ENCODE results near the gene PRR20B. TPM values are rescaled to one million over a fixed set of nuclear protein-coding genes. Genes with fewer than 3 reads are reported as not detected.
"Not testable (repeated sequence)": the region's sequence is repeated elsewhere in the genome, so short reads cannot be mapped to it uniquely, and the experiment has no call there.

The PRR20B gene
- total RNA-seq, result not detected

DNA sequence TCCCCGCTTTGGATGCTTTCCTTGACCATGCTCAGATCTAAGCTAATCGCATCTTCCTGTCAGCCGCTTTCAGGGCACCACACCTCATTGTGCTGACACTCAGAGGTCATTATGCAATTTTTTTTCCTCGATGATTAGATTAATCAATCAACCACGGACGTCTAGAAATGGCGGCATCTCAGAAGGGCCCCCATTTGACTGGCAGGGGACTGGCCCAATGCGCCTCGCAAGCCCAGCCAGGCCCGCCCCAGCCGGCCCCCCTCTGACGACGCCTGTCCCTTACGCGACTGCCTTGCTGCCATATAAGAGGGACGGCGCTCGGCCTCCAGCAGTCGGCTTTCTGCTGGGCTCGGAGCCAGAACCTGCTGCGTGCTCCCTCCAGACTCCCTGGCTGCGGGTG lies at the start of gene PRR20B:
TSS of gene PRR20B (plus strand) at position 301 of the 400 bp plus-strand sequence. CDS start 387 bp downstream, outside the sequence.
- H3K9me3 ChIP-seq (ENCODE audit: low read depth, low read length); H3K27me3 ChIP-seq (ENCODE audit: insufficient read depth, low read length); H3K4me3 ChIP-seq (ENCODE audit: low read length); H3K4me1 ChIP-seq (ENCODE audit: insufficient read depth, low read length): not testable (repeated sequence)

DNA sequence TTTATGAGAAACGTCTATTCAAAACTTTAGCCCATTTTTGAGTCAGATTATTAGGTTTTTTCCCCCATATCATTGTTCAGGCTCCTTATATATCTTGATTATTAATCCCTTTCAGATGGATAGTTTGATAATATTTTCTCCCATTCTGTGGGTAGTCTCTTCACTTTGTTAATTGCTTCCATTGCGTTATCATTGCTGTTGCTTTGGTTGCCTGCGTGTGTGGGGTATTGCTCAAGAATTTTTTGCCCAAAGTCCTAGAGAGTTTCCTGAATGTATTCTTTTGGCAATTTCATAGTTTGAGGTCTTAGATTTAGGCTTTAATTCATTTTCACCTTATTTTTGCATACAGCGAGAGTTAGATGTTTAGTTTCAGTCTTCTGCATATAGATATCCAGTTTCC lies 32.3 kb upstream of the PRR20B start:
- Histone ChIP-seq H3K4me3 (ENCODE audit: low read length) (no peak overlapping the region), H3K27me3 (ENCODE audit: insufficient read depth, low read length) (no peaks in the 10 kb centered on the region), H3K4me1 (ENCODE audit: insufficient read depth, low read length) (no peaks in the 10 kb centered on the region), H3K9me3 (ENCODE audit: low read depth, low read length) (no peaks in the 10 kb centered on the region)

DNA sequence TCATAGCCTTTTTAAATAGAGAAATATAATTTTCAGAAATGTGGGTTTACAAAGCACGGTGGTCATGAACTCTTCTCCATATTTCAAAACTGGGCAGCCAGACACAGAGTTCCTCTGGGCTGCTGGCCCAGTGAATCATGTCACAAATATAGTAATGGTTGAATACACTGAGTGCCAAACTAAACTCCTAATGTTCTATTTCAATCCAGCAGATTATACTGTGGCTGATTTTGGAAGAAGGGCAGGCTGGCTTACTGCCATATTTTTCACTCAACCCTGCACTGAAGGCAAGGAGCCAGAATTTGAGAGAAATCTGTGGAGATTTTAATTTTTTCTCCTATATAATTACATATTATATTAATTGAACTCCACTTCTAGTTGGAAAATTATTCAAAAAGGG lies 23.6 kb upstream of the PRR20B start:
- no peaks in the 10 kb centered on the region for H3K9me3 ChIP-seq (ENCODE audit: low read depth, low read length)
- H3K27me3 ChIP-seq (ENCODE audit: insufficient read depth, low read length), result no peaks in the 10 kb centered on the region
- H3K4me1 ChIP-seq (ENCODE audit: insufficient read depth, low read length), result no peaks in the 10 kb centered on the region
- H3K4me3 ChIP-seq (ENCODE audit: low read length), result no peak overlapping the region

DNA sequence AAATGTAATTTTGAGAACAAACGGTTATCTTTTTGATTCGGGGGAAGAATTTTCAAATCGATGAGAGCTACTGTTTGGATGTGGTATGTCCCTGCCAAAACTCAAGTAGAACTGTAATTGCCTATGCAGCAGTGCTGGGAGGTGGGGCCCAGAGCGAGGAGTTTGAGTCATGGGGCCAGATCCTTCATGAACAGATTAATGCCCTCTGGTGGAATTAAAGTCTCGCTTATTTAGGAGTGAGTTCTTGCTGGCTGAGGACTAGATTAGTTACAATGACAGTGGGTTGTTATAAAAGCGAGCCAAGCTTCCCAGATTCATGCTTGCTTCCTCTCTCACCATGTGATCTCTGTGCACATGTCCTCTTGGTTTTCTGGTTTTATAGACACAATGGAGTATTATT lies 18.4 kb upstream of the PRR20B start:
- no peaks in the 10 kb centered on the region for H3K4me1 ChIP-seq (ENCODE audit: insufficient read depth, low read length)
- no peaks in the 10 kb centered on the region for H3K27me3 ChIP-seq (ENCODE audit: insufficient read depth, low read length)
- H3K4me3 ChIP-seq (ENCODE audit: low read length), result no peak overlapping the region
- peaks cover 8% of the 10 kb centered on the region for H3K9me3 ChIP-seq (ENCODE audit: low read depth, low read length)

DNA sequence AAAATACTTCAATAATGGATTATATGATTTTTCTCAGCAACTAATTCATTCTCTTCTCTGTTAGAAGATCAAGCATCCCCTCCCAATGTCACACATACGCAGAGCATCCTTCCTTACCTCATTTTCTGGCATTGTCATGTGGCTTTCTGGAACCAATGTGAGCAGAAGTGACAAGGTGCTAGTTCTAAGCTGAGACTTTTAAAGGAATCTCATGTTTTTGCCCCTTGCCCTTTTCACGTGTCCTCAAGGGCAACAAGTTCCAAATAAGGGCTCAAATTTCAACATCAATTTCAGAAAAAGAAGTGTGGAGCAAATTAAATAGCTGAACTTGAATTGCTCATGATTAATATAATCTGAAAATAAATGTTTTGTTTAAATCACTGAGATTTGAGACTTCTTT lies 11.2 kb upstream of the PRR20B start:
- H3K27me3 ChIP-seq (ENCODE audit: insufficient read depth, low read length), result no peaks in the 10 kb centered on the region
- no peak overlapping the region for H3K4me3 ChIP-seq (ENCODE audit: low read length)
- peaks cover 13% of the 10 kb centered on the region for H3K9me3 ChIP-seq (ENCODE audit: low read depth, low read length)

DNA sequence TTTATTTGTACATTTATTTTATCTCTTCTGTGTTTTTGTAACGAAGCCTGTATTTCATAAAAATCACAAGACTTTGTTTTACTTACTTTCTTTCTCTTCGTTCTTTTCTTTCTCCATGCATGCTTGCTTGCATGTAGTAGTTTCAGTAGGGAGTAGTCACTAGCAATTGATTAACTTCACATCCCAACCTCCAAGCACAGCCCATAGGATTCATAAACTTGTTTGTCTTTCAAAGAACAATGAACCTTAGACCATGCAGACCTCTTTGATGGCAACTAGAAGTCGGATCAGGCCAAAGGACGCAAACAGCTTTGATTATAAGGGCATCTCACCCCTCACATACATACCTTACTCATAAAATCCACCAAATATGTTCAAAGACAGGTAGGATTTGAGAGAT lies 9.7 kb upstream of the PRR20B start:
- Histone ChIP-seq H3K9me3 (ENCODE audit: low read depth, low read length) (peaks cover 7% of the 10 kb centered on the region), H3K4me3 (ENCODE audit: low read length) (no peak overlapping the region), H3K4me1 (ENCODE audit: insufficient read depth, low read length) (no peaks in the 10 kb centered on the region), H3K27me3 (ENCODE audit: insufficient read depth, low read length) (no peaks in the 10 kb centered on the region)

More for the DNA sequence above, 11.2 kb upstream of the PRR20B start:
- H3K4me1 ChIP-seq (ENCODE audit: insufficient read depth, low read length), result no peaks in the 10 kb centered on the region

DNA sequence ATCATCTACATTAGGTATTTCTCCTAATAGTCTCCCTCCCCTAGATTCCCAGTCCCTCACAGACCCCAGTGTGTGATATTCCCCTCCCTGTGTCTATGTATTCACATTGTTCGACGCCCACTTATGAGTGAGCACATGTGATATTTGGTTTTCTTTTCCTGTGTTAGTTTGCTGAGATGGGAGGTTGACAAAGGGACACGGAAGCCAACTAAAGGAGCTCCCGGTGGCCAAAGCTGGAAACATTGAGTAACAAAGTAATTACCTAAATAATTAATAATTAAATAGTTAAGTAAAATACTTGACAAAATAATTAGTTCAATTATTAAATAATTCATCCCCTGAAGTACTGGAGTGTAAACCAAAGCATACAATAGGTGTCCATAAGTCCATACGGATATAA lies 8.3 kb upstream of the PRR20B start:
- H3K4me1 ChIP-seq (ENCODE audit: insufficient read depth, low read length), result no peaks in the 10 kb centered on the region
- H3K9me3 ChIP-seq (ENCODE audit: low read depth, low read length), result peaks cover 7% of the 10 kb centered on the region
- H3K27me3 ChIP-seq (ENCODE audit: insufficient read depth, low read length), result no peaks in the 10 kb centered on the region
- H3K4me3 ChIP-seq (ENCODE audit: low read length), result no peak overlapping the region

DNA sequence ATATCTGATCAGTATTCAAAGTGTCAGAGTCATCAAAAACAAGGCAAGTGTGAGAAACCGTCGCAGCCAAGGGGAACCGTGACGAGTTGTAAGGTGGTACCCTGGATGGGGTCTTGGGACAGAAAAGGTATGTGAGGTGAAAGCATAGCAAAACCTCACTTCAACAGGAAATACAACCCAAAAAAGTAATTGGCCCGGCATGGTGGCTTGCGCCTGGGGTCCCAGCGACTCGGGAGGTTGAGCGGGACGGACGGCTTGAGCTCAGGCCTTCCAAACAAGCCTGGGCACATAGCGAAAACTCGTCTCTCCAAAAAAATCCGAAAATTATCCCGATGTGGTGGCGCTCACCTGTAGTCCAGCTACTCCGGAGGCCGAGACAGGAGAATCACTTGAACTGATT lies 7.5 kb upstream of the PRR20B start:
- H3K4me1 ChIP-seq (ENCODE audit: insufficient read depth, low read length); H3K9me3 ChIP-seq (ENCODE audit: low read depth, low read length); H3K27me3 ChIP-seq (ENCODE audit: insufficient read depth, low read length); H3K4me3 ChIP-seq (ENCODE audit: low read length): not testable (repeated sequence)

DNA sequence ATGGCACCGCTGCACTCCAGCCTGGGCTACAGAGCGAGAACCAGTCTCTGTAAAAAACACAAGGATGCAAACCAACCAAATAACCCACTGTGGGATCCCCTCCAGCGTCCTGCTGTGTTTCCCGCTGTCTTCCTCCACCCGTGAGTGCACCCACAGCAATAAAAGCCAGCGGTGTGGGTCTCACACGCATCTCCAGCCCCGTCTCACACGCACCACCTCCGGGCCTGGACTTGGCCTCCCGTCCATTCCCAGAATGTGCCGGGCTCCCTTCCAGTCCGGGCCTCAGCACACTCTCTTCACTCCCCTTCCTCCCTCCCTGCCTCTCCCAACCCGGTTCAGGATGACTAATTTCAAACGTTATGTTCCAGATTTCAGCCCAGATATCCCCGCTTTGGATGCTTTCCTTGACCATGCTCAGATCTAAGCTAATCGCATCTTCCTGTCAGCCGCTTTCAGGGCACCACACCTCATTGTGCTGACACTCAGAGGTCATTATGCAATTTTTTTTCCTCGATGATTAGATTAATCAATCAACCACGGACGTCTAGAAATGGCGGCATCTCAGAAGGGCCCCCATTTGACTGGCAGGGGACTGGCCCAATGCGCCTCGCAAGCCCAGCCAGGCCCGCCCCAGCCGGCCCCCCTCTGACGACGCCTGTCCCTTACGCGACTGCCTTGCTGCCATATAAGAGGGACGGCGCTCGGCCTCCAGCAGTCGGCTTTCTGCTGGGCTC lies 6.9 kb upstream of the PRR20B start, which contains the start of gene PRR20A:
TSS of gene PRR20A (plus strand) at position 684 of the 734 bp plus-strand sequence. CDS start 387 bp downstream, outside the sequence.
- H3K4me1 ChIP-seq (ENCODE audit: insufficient read depth, low read length), result not testable (repeated sequence)

DNA sequence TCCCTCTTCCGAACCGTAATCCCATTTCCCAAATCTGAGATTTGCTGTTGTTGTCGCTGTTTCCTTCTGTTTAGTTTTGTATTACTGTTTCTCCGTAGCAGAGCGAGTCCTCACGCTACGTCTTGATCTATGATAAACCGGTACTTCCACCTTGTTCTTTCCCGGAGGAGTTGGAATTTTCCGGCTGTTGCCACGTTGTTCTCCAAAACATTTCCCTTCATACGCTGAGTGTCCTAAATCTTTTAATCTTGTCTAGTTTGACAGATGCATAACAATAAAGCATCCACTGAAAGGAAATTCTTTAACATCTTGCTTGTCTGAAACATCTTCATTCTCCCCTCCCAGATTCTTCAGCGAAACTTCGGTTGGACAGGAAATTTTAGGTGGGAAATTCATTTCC lies 818 bp downstream of the PRR20B start:
- H3K4me3 ChIP-seq (ENCODE audit: low read length); H3K9me3 ChIP-seq (ENCODE audit: low read depth, low read length); H3K27me3 ChIP-seq (ENCODE audit: insufficient read depth, low read length); H3K4me1 ChIP-seq (ENCODE audit: insufficient read depth, low read length): not testable (repeated sequence)

More for the DNA sequence above, 6.9 kb upstream of the PRR20B start, which contains the start of gene PRR20A:
- not testable (repeated sequence) for H3K9me3 ChIP-seq (ENCODE audit: low read depth, low read length); H3K27me3 ChIP-seq (ENCODE audit: insufficient read depth, low read length); H3K4me3 ChIP-seq (ENCODE audit: low read length)

DNA sequence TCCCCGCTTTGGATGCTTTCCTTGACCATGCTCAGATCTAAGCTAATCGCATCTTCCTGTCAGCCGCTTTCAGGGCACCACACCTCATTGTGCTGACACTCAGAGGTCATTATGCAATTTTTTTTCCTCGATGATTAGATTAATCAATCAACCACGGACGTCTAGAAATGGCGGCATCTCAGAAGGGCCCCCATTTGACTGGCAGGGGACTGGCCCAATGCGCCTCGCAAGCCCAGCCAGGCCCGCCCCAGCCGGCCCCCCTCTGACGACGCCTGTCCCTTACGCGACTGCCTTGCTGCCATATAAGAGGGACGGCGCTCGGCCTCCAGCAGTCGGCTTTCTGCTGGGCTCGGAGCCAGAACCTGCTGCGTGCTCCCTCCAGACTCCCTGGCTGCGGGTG lies 6.5 kb downstream of the PRR20B start, which contains the start of gene PRR20C:
TSS of gene PRR20C (plus strand) at position 301 of the 400 bp plus-strand sequence. CDS start 387 bp downstream, outside the sequence.
- not testable (repeated sequence) for H3K9me3 ChIP-seq (ENCODE audit: low read depth, low read length); H3K4me3 ChIP-seq (ENCODE audit: low read length); H3K4me1 ChIP-seq (ENCODE audit: insufficient read depth, low read length); H3K27me3 ChIP-seq (ENCODE audit: insufficient read depth, low read length)

DNA sequence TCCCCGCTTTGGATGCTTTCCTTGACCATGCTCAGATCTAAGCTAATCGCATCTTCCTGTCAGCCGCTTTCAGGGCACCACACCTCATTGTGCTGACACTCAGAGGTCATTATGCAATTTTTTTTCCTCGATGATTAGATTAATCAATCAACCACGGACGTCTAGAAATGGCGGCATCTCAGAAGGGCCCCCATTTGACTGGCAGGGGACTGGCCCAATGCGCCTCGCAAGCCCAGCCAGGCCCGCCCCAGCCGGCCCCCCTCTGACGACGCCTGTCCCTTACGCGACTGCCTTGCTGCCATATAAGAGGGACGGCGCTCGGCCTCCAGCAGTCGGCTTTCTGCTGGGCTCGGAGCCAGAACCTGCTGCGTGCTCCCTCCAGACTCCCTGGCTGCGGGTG lies 13.0 kb downstream of the PRR20B start, which contains the start of gene PRR20D:
TSS of gene PRR20D (plus strand) at position 301 of the 400 bp plus-strand sequence. CDS start 387 bp downstream, outside the sequence.
- H3K9me3 ChIP-seq (ENCODE audit: low read depth, low read length); H3K4me3 ChIP-seq (ENCODE audit: low read length); H3K27me3 ChIP-seq (ENCODE audit: insufficient read depth, low read length); H3K4me1 ChIP-seq (ENCODE audit: insufficient read depth, low read length): not testable (repeated sequence)

DNA sequence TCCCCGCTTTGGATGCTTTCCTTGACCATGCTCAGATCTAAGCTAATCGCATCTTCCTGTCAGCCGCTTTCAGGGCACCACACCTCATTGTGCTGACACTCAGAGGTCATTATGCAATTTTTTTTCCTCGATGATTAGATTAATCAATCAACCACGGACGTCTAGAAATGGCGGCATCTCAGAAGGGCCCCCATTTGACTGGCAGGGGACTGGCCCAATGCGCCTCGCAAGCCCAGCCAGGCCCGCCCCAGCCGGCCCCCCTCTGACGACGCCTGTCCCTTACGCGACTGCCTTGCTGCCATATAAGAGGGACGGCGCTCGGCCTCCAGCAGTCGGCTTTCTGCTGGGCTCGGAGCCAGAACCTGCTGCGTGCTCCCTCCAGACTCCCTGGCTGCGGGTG lies 19.6 kb downstream of the PRR20B start, which contains the start of gene PRR20E:
TSS of gene PRR20E (plus strand) at position 301 of the 400 bp plus-strand sequence. CDS start 387 bp downstream, outside the sequence.
- not testable (repeated sequence) for H3K9me3 ChIP-seq (ENCODE audit: low read depth, low read length); H3K27me3 ChIP-seq (ENCODE audit: insufficient read depth, low read length); H3K4me1 ChIP-seq (ENCODE audit: insufficient read depth, low read length); H3K4me3 ChIP-seq (ENCODE audit: low read length)

DNA sequence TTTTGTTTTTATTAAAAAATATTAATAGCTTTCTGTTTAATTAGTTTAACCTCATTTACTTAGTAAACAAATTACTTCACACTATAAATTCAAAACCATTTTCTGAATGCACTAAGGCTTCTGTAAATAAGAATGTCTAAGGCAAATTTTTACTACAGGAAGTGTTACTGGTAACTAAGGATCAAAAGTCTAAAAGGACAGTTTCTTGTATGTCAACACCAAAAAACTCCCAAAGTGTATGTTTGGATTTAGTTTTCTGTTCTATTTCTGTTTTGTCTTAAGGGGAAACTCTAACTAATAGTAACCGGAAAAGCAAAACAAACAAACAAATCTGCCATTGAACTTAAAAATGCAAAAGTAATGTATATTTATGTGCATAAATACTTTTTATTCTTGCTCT lies 44.4 kb downstream of the PRR20B start:
- Histone ChIP-seq H3K27me3 (ENCODE audit: insufficient read depth, low read length) (no peaks in the 10 kb centered on the region), H3K9me3 (ENCODE audit: low read depth, low read length) (no peaks in the 10 kb centered on the region), H3K4me1 (ENCODE audit: insufficient read depth, low read length) (no peaks in the 10 kb centered on the region), H3K4me3 (ENCODE audit: low read length) (no peak overlapping the region)

Measured in mononuclear cell (primary cell).